Urothelium cell line (cell line): ENCODE results near the gene RFPL2.
"Not testable (repeated sequence)": the region's sequence is repeated elsewhere in the genome, so short reads cannot be mapped to it uniquely, and the experiment has no call there.

ENCODE experiments used
- DNase-seq: peaks from one replicate; pipeline ENCODE4 v3.0.0; 2011; ENCODE audit warnings: low spot score, mixed read lengths
- FAIRE-seq: peaks from 2 replicates; lab custom pipeline; 2011; peaks lifted over from hg19 to GRCh38; lab: Jason Lieb, UNC

RFPL2 gene

GRCh38 chr22:32175683-32176644 is 28.9 kb downstream of the RFPL2 start:
- no peak for DNase-seq
- no peak for FAIRE-seq

- no peak for FAIRE-seq
- no peak for DNase-seq
Observed at GRCh38 chr22:32175115-32175514, 29.8 kb downstream of the RFPL2 start.

GRCh38 chr22:32165681-32166080 is 39.2 kb downstream of the RFPL2 start:
- FAIRE-seq (no peak), DNase-seq (no peak)

- DNase-seq, result no peak
- FAIRE-seq, result peak; percentile 53
Observed at GRCh38 chr22:32164075-32164860, 40.6 kb downstream of the RFPL2 start.

- not testable (repeated sequence) for DNase-seq
- peak; percentile 96 for FAIRE-seq
Observed at GRCh38 chr22:32160411-32160810, 44.5 kb downstream of the RFPL2 start.

- no peak for DNase-seq
- FAIRE-seq, result no peak
Observed at GRCh38 chr22:32158712-32159533, 46.0 kb downstream of the RFPL2 start, which contains the start of gene C22orf42. C22orf42 (minus strand) TSS chr22:32159303; CDS start chr22:32159215, 88 bp downstream.

GRCh38 chr22:32157632-32158031 is 47.2 kb downstream of the RFPL2 start:
- FAIRE-seq, result peak; percentile 84
- DNase-seq, result not testable (repeated sequence)

GRCh38 chr22:32154727-32155126 is 50.1 kb downstream of the RFPL2 start:
- not testable (repeated sequence) for DNase-seq, FAIRE-seq

- DNase-seq, FAIRE-seq: not testable (repeated sequence)
Observed at GRCh38 chr22:32151641-32152040, 53.2 kb downstream of the RFPL2 start.

- not testable (repeated sequence) for FAIRE-seq
Observed at GRCh38 chr22:32150647-32151046, 54.2 kb downstream of the RFPL2 start.

GRCh38 chr22:32148372-32148771 is 56.5 kb downstream of the RFPL2 start:
- DNase-seq, FAIRE-seq: not testable (repeated sequence)

More at GRCh38 chr22:32150647-32151046, 54.2 kb downstream of the RFPL2 start:
- not testable (repeated sequence) for DNase-seq

- not testable (repeated sequence) for DNase-seq, FAIRE-seq
Observed at GRCh38 chr22:32147128-32147527, 57.7 kb downstream of the RFPL2 start.

- DNase-seq, result no peak
- no peak for FAIRE-seq
Observed at GRCh38 chr22:32144496-32145274, 60.2 kb downstream of the RFPL2 start.

GRCh38 chr22:32142600-32142999 is 62.3 kb downstream of the RFPL2 start:
- no peak for FAIRE-seq
- DNase-seq, result no peak

- DNase-seq, result not testable (repeated sequence)
- peak; percentile 90 for FAIRE-seq
Observed at GRCh38 chr22:32140688-32141087, 64.2 kb downstream of the RFPL2 start.
